ENCODE results near the gene C11orf68. TPM values are rescaled to one million over a fixed set of nuclear protein-coding genes. Genes with fewer than 3 reads are reported as not detected.
A peak's percentile ranks its signal among the peaks of the same experiment; 100 is the strongest.

C11orf68 gene
- polyA plus RNA-seq, 3 donors: 21.8 to 31.5 (median 22.8) TPM

DNA sequence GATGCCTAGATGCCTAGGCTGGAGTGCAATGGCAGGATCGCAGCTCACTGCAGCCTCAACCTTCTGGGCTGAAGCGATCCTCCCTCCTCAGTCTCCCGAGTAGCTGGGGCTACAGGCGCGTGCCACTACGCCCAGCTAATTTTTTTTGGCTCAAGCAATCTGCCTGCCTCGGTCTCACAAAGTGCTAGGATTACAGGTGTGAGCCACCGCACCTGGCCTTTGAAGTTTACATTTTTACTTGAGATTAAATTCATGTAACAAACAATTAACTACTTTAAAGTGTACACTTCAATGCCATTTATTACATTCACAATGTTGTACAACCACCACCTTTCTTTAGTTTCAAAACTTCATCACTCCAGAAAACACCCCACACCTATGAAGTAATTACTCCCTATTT is 15.1 kb downstream of the C11orf68 start:
- Histone ChIP-seq H3K36me3 (replicated peaks in 1 of 2; ENCODE audit: control insufficient read depth in 1 of 2, insufficient read depth in 2 of 2, low read length in 2 of 2) (no peaks in the 10 kb centered on the region), H4K20me1 (ENCODE audit: insufficient read depth, low read length) (peaks cover 5% of the 10 kb centered on the region), H2AFZ (ENCODE audit: insufficient read depth, low read depth, low read length, poor library complexity, severe bottlenecking) (no peak overlapping the region), H3K27me3 (ENCODE audit: control insufficient read depth in 2 of 2, insufficient read depth in 2 of 2, low read length in 2 of 2) (no peaks in the 10 kb centered on the region), H3K4me2 (replicated peaks; ENCODE audit: extremely low read depth, low read length, poor library complexity, severe bottlenecking) (no peak overlapping the region), H3K4me3 (replicated peaks in 1 of 3; ENCODE audit: low read depth in 2 of 3, low read length in 3 of 3) (no peak overlapping the region), H3K9ac (ENCODE audit: insufficient read depth, low read length, poor library complexity, severe bottlenecking) (no peak overlapping the region), H3K27ac (ENCODE audit: low read depth in 1 of 2, low read length in 2 of 2) (no peak overlapping the region), H3K79me2 (ENCODE audit: insufficient read depth, low read length) (no peaks in the 10 kb centered on the region), H3K4me1 (ENCODE audit: control insufficient read depth in 1 of 2, insufficient read depth in 2 of 2, low read length in 2 of 2) (peaks cover 17 to 21% of the 10 kb centered on the region in 2 donors), H3K9me3 (replicated peaks in 1 of 2; ENCODE audit: control insufficient read depth in 1 of 2, insufficient read depth in 1 of 2, low read length in 2 of 2) (no peaks in the 10 kb centered on the region)
- 84% methylated on average over 8 of the region's 8 CpGs for WGBS (ENCODE audit: insufficient coverage)
- Mint-ChIP-seq H3K4me3 (no peak overlapping the region), H3K4me1 (peaks cover 11% of the 10 kb centered on the region), H3K9me3 (no peaks in the 10 kb centered on the region), H3K27ac (peak overlapping the region in 1 of 7 donors; percentile 43), H3K27me3 (ENCODE audit: low read depth in 3 of 3) (peaks cover 0 to 10% (median 4%) of the 10 kb centered on the region in 3 donors), H3K36me3 (no peaks in the 10 kb centered on the region)
- intact Hi-C loops (cut with micrococcal nuclease): no loop called here
- no peak for DNase-seq
- TF ChIP-seq CTCF (IDR thresholded peaks at IDR 0.05): no peak

DNA sequence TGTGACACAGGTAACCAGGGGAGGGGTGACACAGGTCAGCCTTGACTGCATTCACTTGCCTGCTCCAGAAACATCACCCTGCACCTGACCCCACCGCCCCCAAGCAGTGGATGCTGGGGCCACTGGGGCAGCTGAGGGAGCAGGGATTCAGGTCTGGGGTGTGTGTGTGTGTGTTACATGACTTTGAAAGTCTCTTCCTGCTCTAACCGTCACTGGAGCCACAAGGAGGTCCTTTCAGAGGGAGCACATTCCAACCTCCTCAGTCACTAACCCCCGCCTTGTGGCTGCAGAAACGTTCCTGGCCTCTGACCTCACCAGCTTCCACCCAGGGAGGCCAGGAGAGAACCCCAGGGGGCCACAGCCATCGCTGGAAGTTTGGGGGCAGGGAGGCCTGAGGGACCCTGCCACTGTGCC is 15.8 kb downstream of the C11orf68 start:
- Histone ChIP-seq H3K27ac (ENCODE audit: low read depth in 1 of 2, low read length in 2 of 2) (no peak overlapping the region), H3K4me2 (replicated peaks; ENCODE audit: extremely low read depth, low read length, poor library complexity, severe bottlenecking) (no peak overlapping the region), H3K4me3 (replicated peaks in 1 of 3; ENCODE audit: low read depth in 2 of 3, low read length in 3 of 3) (no peak overlapping the region), H3K36me3 (replicated peaks in 1 of 2; ENCODE audit: control insufficient read depth in 1 of 2, insufficient read depth in 2 of 2, low read length in 2 of 2) (no peaks in the 10 kb centered on the region), H3K4me1 (ENCODE audit: control insufficient read depth in 1 of 2, insufficient read depth in 2 of 2, low read length in 2 of 2) (peaks cover 22 to 28% of the 10 kb centered on the region in 2 donors), H3K79me2 (ENCODE audit: insufficient read depth, low read length) (peaks cover 3% of the 10 kb centered on the region), H3K27me3 (ENCODE audit: control insufficient read depth in 2 of 2, insufficient read depth in 2 of 2, low read length in 2 of 2) (no peaks in the 10 kb centered on the region), H3K9me3 (replicated peaks in 1 of 2; ENCODE audit: control insufficient read depth in 1 of 2, insufficient read depth in 1 of 2, low read length in 2 of 2) (no peaks in the 10 kb centered on the region), H3K9ac (ENCODE audit: insufficient read depth, low read length, poor library complexity, severe bottlenecking) (no peak overlapping the region), H4K20me1 (ENCODE audit: insufficient read depth, low read length) (peaks cover 5% of the 10 kb centered on the region), H2AFZ (ENCODE audit: insufficient read depth, low read depth, low read length, poor library complexity, severe bottlenecking) (no peak overlapping the region)
- no peak overlapping the region for H3K27ac Mint-ChIP-seq
- no peaks in the 10 kb centered on the region for H3K9me3 Mint-ChIP-seq
- intact Hi-C loops (cut with micrococcal nuclease): no loop called here
- peaks cover 0 to 10% (median 4%) of the 10 kb centered on the region in 3 donors for H3K27me3 Mint-ChIP-seq (ENCODE audit: low read depth in 3 of 3)
- H3K4me1 Mint-ChIP-seq: peaks cover 16% of the 10 kb centered on the region
- no peak for DNase-seq
- no peaks in the 10 kb centered on the region for H3K36me3 Mint-ChIP-seq
- 4% methylated on average over 4 of the region's 5 CpGs for WGBS (ENCODE audit: insufficient coverage)
- H3K4me3 Mint-ChIP-seq: no peak overlapping the region
- TF ChIP-seq CTCF (IDR thresholded peaks at IDR 0.05): no peak

Data from CD14-positive monocyte (primary cell).